HFFc6 (cell line): ENCODE measurements around the gene POR. TPM values are rescaled to one million over a fixed set of nuclear protein-coding genes. Genes with fewer than 3 reads are reported as not detected.

ENCODE experiments used
- DNase-seq: peaks from one replicate; pipeline ENCODE4 v3.0.0-alpha.2; 2018
- H3K27ac Mint-ChIP-seq: 2 replicates; pipeline ENCODE4 v1.8.0; 2020; ENCODE audit warnings: mild to moderate bottlenecking, mixed read lengths
- H3K27me3 Mint-ChIP-seq: 2 replicates; pipeline ENCODE4 v1.8.0; 2021; ENCODE audit warnings: mild to moderate bottlenecking, moderate library complexity, mixed read lengths; ENCODE audit not compliant: insufficient read depth
- H3K36me3 Mint-ChIP-seq: 2 replicates; pipeline ENCODE4 v1.8.0; 2021; ENCODE audit warnings: low read depth, mixed read lengths
- H3K4me1 Mint-ChIP-seq: 2 replicates; pipeline ENCODE4 v1.8.0; 2020; ENCODE audit warnings: low read depth, mixed read lengths
- H3K4me3 Mint-ChIP-seq: 2 replicates; pipeline ENCODE4 v1.8.0; 2020; ENCODE audit warnings: mild to moderate bottlenecking, moderate library complexity, mixed read lengths
- H3K9me3 Mint-ChIP-seq: 2 replicates; pipeline ENCODE4 v1.8.0; 2020; ENCODE audit warnings: mild to moderate bottlenecking, mixed read lengths
- total RNA-seq, 6 experiments: library from RNA; stranded (reverse); fragmentation: NEBNext Ultra II Directional; extraction: Animal tissue kit (Norgen Biotek cat#: 25700); gene quantifications; 2 replicates in 1 of 6; 3 replicates in 5 of 6; pipeline ENCODE4 v1.2.3, GENCODE V29; 2021
- TF ChIP-seq, protein P1 (sequence below): fragments of 200-600 bp; sonication (generic); IDR thresholded peaks from 2 replicates; pipeline ENCODE4 v1.5.0; 2021; ENCODE audit warnings: antibody characterized with exemption, mild to moderate bottlenecking

The POR gene
- total RNA-seq, 6 experiments from 2014 or later = 48.2 to 69.3 (median 49.4) TPM

DNA sequence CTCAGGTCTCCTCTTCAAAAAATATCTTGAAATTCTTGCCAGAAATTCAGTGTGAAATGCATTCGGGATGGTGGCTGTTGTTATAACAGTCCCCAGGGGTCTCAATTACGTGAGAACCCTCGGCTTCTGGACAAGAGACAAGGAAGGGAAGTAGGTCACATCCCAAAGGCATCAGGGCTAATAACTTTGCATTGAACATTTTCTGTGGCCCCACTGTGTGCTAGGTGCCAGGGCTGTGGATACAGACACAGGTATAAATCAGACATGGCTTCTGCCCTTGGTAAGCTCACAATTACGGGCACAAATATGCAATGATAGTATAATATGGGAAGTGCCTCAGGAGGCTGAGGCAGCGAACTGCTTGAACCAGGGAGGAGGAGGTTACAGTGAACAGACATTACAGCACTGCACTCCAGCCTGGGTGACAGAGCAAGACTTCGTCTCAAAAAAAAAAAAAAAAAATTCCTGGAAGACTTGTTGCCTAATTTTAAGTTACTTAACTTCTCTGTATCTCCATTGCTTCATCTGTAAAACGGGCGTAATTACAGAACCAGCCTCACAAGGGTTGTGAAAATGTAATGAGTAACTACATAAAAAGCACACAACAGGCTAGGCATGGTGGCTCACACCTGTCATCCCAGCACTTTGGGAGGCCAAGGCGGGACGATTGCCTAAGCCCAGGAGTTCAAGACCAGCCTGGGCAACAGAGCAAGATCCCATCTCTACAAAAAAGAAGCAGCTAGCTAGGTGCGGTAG, 38.7 kb upstream of the POR start:
- H3K4me3 Mint-ChIP-seq = no peak overlapping the region

DNA sequence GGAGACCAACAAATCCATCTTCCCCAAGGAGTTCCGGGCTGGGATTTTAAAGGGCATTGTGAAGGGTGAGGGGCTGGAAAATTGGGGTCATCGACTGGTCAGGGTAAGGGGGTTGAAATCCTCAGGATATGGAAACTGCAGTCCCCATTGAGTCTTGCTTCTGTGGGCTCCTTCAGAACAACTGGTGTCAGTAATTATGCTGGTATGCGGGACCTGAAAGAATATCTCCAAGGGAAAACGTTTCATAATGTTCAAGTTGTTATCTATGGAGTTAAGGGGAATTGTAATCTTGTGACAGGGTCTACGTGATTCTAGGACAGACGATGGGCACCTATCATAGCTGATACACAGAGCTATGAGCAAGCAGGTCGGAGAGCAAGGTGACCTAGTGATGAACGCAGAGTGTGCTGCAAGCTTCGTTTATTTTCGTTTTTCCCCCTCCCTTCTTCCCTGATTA, 36.6 kb upstream of the POR start:
- Mint-ChIP-seq H3K4me1 (peaks cover 21% of the 10 kb centered on the region), H3K27me3 (no peaks in the 10 kb centered on the region; the same call in none of the 2 replicates), H3K36me3 (peaks cover 6% of the 10 kb centered on the region; the same call in 1 of the 2 replicates), H3K4me3 (peak overlapping the region; percentile 94), H3K9me3 (no peaks in the 10 kb centered on the region), H3K27ac (peak overlapping the region; percentile 80)
- TF ChIP-seq, protein P1, sequence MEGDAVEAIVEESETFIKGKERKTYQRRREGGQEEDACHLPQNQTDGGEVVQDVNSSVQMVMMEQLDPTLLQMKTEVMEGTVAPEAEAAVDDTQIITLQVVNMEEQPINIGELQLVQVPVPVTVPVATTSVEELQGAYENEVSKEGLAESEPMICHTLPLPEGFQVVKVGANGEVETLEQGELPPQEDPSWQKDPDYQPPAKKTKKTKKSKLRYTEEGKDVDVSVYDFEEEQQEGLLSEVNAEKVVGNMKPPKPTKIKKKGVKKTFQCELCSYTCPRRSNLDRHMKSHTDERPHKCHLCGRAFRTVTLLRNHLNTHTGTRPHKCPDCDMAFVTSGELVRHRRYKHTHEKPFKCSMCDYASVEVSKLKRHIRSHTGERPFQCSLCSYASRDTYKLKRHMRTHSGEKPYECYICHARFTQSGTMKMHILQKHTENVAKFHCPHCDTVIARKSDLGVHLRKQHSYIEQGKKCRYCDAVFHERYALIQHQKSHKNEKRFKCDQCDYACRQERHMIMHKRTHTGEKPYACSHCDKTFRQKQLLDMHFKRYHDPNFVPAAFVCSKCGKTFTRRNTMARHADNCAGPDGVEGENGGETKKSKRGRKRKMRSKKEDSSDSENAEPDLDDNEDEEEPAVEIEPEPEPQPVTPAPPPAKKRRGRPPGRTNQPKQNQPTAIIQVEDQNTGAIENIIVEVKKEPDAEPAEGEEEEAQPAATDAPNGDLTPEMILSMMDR = no peak
- DNase-seq = no peak

More for the DNA sequence above, 38.7 kb upstream of the POR start:
- Mint-ChIP-seq H3K27me3 (no peaks in the 10 kb centered on the region; the same call in 1 of the 2 replicates), H3K36me3 (no peaks in the 10 kb centered on the region), H3K4me1 (peaks cover 34% of the 10 kb centered on the region), H3K27ac (no peak overlapping the region), H3K9me3 (no peaks in the 10 kb centered on the region)
- TF ChIP-seq, protein P1 = no peak
- DNase-seq = no peak

DNA sequence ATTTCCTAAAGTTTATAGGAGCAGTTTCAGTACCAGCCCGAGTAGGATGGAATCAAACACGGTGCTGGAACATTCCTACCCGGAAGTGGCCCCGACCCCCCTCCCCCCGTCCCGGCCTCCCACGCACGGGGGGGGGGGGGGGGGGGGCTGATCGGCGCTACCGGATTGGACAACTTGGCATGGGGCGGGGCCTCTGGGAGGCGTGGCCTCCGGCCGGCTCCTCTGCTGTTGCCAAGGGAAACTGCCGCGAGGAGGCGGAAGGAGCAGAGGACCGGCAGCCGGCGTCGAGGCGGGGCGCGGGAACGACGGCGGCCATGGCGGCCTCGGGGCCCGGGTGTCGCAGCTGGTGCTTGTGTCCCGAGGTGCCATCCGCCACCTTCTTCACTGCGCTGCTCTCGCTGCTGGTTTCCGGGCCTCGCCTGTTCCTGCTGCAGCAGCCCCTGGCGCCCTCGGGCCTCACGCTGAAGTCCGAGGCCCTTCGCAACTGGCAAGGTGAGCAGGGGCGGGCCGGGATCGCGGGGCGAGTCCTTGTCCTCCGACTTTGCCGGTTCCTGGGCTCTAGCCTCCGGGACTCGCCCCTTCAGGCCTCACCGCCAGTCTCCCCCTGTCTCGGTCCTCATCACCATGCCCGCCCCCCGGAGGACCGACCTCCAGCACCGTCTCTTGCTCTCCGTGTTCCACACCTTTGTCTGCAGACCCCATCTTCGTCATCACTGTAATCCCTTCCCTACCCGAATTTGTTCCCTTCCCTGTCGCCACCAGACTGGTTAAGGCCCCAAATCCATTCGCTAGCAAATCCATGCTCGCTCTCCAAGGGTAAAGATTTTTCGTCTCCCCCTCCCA, 36.0 kb upstream of the POR start, which contains the start of gene RHBDD2:
RHBDD2 (plus strand) TSS at position 266 of the 843 bp plus-strand sequence; CDS start at position 315, 49 bp downstream.
- Mint-ChIP-seq H3K27me3 (no peaks in the 10 kb centered on the region; the same call in none of the 2 replicates), H3K27ac (peak within 1 kb of the TSS; percentile 85), H3K9me3 (no peaks in the 10 kb centered on the region), H3K4me1 (peaks cover 21% of the 10 kb centered on the region), H3K36me3 (peaks cover 6% of the 10 kb centered on the region; the same call in 1 of the 2 replicates), H3K4me3 (peak within 1 kb of the TSS; percentile 94)
- DNase-seq = peak; percentile 90
- TF ChIP-seq, protein P1 = peak; percentile 46

DNA sequence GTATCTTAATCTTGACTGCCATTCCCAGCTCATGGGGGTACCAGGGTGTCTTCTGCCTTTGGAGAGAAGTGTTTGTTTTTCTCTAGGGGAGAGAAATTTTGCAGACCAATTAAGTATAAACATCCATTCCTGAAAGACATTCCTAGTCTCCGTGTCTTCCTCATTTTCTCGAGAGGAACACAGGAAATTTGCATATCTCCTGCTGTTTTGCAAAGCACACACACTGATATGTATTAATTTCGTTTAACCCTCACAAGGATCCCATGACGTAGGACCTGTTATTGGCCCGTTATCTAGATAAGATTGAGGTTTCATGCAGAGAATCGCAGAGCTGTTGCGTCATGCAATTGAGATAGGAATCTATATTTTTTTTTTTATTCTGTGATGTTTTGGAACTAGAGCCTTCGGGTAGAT, 35.2 kb upstream of the POR start:
- Mint-ChIP-seq H3K4me1 (peaks cover 21% of the 10 kb centered on the region), H3K36me3 (peaks cover 6% of the 10 kb centered on the region; the same call in 1 of the 2 replicates), H3K27me3 (no peaks in the 10 kb centered on the region; the same call in none of the 2 replicates), H3K27ac (peak overlapping the region; percentile 85), H3K4me3 (peak overlapping the region; percentile 94), H3K9me3 (no peaks in the 10 kb centered on the region)
- TF ChIP-seq, protein P1 = no peak
- DNase-seq = peak; percentile 55

DNA sequence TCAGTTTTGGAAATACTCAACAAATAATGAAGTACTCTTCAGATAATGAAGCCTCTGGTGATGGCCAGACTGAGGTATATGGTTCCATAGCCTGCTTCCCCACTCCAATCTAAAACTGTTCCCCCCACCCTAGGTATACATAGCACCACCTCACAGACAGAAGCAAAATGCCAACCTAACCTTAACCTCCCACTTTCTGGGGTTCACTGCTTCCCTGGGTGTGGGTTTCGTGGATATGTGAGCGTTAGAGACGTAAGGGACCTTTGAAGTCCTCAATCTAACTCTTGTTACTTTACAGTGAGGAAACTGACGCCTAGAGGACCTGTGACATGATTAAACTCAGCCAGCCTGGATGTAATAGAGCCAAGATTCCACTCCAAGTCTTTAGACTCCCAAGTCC, 34.7 kb upstream of the POR start:
- Mint-ChIP-seq H3K9me3 (no peaks in the 10 kb centered on the region), H3K27me3 (no peaks in the 10 kb centered on the region; the same call in none of the 2 replicates), H3K4me1 (peaks cover 21% of the 10 kb centered on the region), H3K4me3 (peak overlapping the region; percentile 94), H3K27ac (peak overlapping the region; percentile 85), H3K36me3 (peaks cover 6% of the 10 kb centered on the region; the same call in 1 of the 2 replicates)
- TF ChIP-seq, protein P1 = no peak
- no peak for DNase-seq
